K562 (cell line): ENCODE measurements around the gene MPC2. TPM values are rescaled to one million over a fixed set of nuclear protein-coding genes. Genes with fewer than 3 reads are reported as not detected.

ENCODE experiments used
- ATAC-seq: fragments of 200-7000 bp; cut with Tn5 transposase; 3 replicates; pipeline ENCODE4 v1.9.1; 2020; ENCODE audit warnings: moderate library complexity
- BruUV-seq: library from RNA; stranded (reverse); fragments of 400-500 nt; replicated peaks from 2 replicates; lab custom pipeline; 2021; lab: Mats Ljungman, UMichigan
- CTCF ChIA-PET: fragments of 300-600 bp; formaldehyde crosslinking; extraction: SDS; loops from one replicate; lab custom pipeline; 2021; ENCODE audit warnings: low intra/inter-chr PET ratio; lab: Yijun Ruan, JAX
- POLR2A ChIA-PET: fragments of 300-600, 350-650 bp; sonication (Branson Sonifier 250); formaldehyde crosslinking; extraction: SDS; loops from one replicate; lab custom pipeline; 2021; ENCODE audit warnings: antibody characterized with exemption, inconsistent platforms; lab: Yijun Ruan, JAX
- DNase-seq, 4 experiments: peaks; one replicate each; pipeline versions ENCODE4 v3.0.0 to v3.0.0-alpha.2; 2011 to 2018; ENCODE audit warnings: low spot score in 3 of 4, mixed read lengths in 3 of 4; ENCODE audit errors: extremely low read depth in 1 of 4
- FAIRE-seq: peaks from 2 replicates; lab custom pipeline; 2011; peaks lifted over from hg19 to GRCh38; lab: Jason Lieb, UNC
- H2AFZ ChIP-seq: 2 replicates; pipeline ENCODE4 v1.6.0; 2011; ENCODE audit warnings: low read depth, low read length, control low read depth, inconsistent platforms
- H3K27ac ChIP-seq: fragments of 200-600 bp; 3 replicates; pipeline ENCODE4 v1.8.0; 2011; ENCODE audit warnings: low read depth, mild to moderate bottlenecking, control low read depth, inconsistent platforms, low read length, moderate library complexity, mixed read lengths; ENCODE audit errors: extremely low read depth
- H3K27me3 ChIP-seq, 2 experiments: fragments of 300-600 bp in 1 of 2; 2 replicates in 1 of 2; 3 replicates in 1 of 2; pipeline versions ENCODE4 v1.6.0 to v1.8.0; 2011; ENCODE audit warnings: inconsistent platforms in 2 of 2, low read length in 2 of 2, mild to moderate bottlenecking in 1 of 2, mixed read lengths in 1 of 2, moderate library complexity in 1 of 2; ENCODE audit not compliant: control insufficient read depth in 2 of 2, insufficient read depth in 2 of 2
- H3K36me3 ChIP-seq: fragments of 300-600 bp; 3 replicates; pipeline ENCODE4 v1.8.0; 2011; ENCODE audit warnings: mild to moderate bottlenecking, low read length, inconsistent platforms; ENCODE audit not compliant: control insufficient read depth, insufficient read depth
- H3K4me1 ChIP-seq, 2 experiments: fragments of 200-600 bp in 1 of 2; replicated peaks in 1 of 2; 2 replicates in 1 of 2; 3 replicates in 1 of 2; pipeline versions ENCODE4 v1.5.1 to v1.8.0; 2011; ENCODE audit warnings: inconsistent platforms in 2 of 2, low read length in 2 of 2, mild to moderate bottlenecking in 1 of 2, mixed read lengths in 1 of 2, moderate library complexity in 1 of 2; ENCODE audit not compliant: control insufficient read depth in 2 of 2, insufficient read depth in 2 of 2
- H3K4me2 ChIP-seq: 2 replicates; pipeline ENCODE4 v1.6.1; 2011; ENCODE audit warnings: low read length, control low read depth, inconsistent platforms, mixed read lengths; ENCODE audit not compliant: insufficient read depth
- H3K4me3 ChIP-seq: fragments of 200-600 bp; sonication (generic), shearing (Covaris generic); 2 replicates; pipeline ENCODE4 v1.5.1; 2016; ENCODE audit warnings: control low read depth, inconsistent platforms
- H3K79me2 ChIP-seq: fragments of 200-600 bp; 3 replicates; pipeline ENCODE4 v1.8.0; 2011; ENCODE audit warnings: low read length, inconsistent platforms; ENCODE audit not compliant: control insufficient read depth, insufficient read depth
- H3K9ac ChIP-seq, 2 experiments: 2 replicates each; pipeline versions ENCODE4 v1.6.0 to v1.6.1; 2011; ENCODE audit warnings: low read depth in 2 of 2, low read length in 2 of 2, control low read depth in 1 of 2, inconsistent platforms in 1 of 2, mild to moderate bottlenecking in 1 of 2, mixed read lengths in 1 of 2; ENCODE audit not compliant: insufficient read depth in 1 of 2
- H3K9me1 ChIP-seq: one replicate; pipeline ENCODE4 v1.6.0; 2011; ENCODE audit warnings: inconsistent platforms, mild to moderate bottlenecking, low read length, moderate library complexity; ENCODE audit not compliant: control insufficient read depth, insufficient read depth
- H3K9me3 ChIP-seq: replicated peaks from 2 replicates; pipeline ENCODE4 v1.5.1; 2011; ENCODE audit warnings: low read depth, low read length, inconsistent platforms; ENCODE audit not compliant: control insufficient read depth, insufficient read depth
- H4K20me1 ChIP-seq: replicated peaks from 2 replicates; pipeline ENCODE4 v1.6.1; 2011; ENCODE audit warnings: low read length, inconsistent platforms, mixed read lengths; ENCODE audit not compliant: control insufficient read depth, insufficient read depth
- BRF1 ChIP-seq: IDR thresholded peaks from 3 replicates; pipeline ENCODE4 v1.6.1; 2011; ENCODE audit warnings: borderline replicate concordance, mild to moderate bottlenecking; ENCODE audit not compliant: insufficient read length; ENCODE audit errors: extremely low read depth
- ZNF785 ChIP-seq: fragments of 250-450 bp; sonication (Bioruptor Pico); IDR thresholded peaks from 2 replicates; pipeline ENCODE4 v1.4.0; 2020; ENCODE audit warnings: mild to moderate bottlenecking
- WGBS: fragments of 100-300 bp; shearing (Covaris generic); methylation state at CpG from one replicate; pipeline ENCODE4 v1.1.6; 2016; ENCODE audit warnings: low coverage, mixed read lengths; ENCODE audit not compliant: insufficient coverage; ENCODE audit errors: missing lambda C conversion rate; 5-methylcytosine and 5-hydroxymethylcytosine counted together
- in situ Hi-C: fragments of 300-500 bp; cut with MboI; formaldehyde crosslinking; loops from 4 replicates; pipeline ENCODE4 v1.15.0; 2018; ENCODE audit warnings: inconsistent platforms, mixed read lengths
- intact Hi-C: fragments of 100-400 bp; cut with micrococcal nuclease; formaldehyde crosslinking; loops from 2 replicates; pipeline ENCODE4 v1.14.2; 2022
- polyA plus RNA-seq, 8 experiments: library from polyadenylated mRNA; depleted of rRNA in 4 of 8; stranded (reverse) in 5 of 8; unstranded in 3 of 8; fragments of >200 nt; fragmentation: Nextera tagmentation in 2 of 8; fragmentation: Illumina TruSeq in 1 of 8; extraction: Ambion mirVana in 2 of 8; extraction: Trizol in 1 of 8; gene quantifications; 2 replicates each; pipeline versions ENCODE4 v1.2.1 to v1.2.3, GENCODE V29; 2011 to 2014; ENCODE audit warnings: inconsistent platforms in 1 of 8, missing spikeins in 1 of 8
- total RNA-seq, 7 experiments: library from RNA; depleted of rRNA in 6 of 7; stranded (reverse); fragments of >200 nt in 6 of 7; fragmentation: Illumina TruSeq in 2 of 7; extraction: Trizol in 2 of 7; gene quantifications; 2 replicates each; pipeline versions ENCODE4 v1.2.1 to v1.2.3, GENCODE V29; 2011 to 2021; ENCODE audit warnings: low replicate concordance in 1 of 7
- TF ChIP-seq, protein P1 (sequence below): sonication (generic); formaldehyde crosslinking; IDR thresholded peaks from 2 replicates; pipeline ENCODE4 v1.8.0; 2023; ENCODE audit warnings: mild to moderate bottlenecking, missing genetic modification reagents

MPC2 gene
- total and polyA plus RNA-seq, 9 of the 15 experiments (the other 6 are each of a cell fraction or from before 2014, with no cell fraction given), result 70.7 to 179 (median 144) TPM

DNA sequence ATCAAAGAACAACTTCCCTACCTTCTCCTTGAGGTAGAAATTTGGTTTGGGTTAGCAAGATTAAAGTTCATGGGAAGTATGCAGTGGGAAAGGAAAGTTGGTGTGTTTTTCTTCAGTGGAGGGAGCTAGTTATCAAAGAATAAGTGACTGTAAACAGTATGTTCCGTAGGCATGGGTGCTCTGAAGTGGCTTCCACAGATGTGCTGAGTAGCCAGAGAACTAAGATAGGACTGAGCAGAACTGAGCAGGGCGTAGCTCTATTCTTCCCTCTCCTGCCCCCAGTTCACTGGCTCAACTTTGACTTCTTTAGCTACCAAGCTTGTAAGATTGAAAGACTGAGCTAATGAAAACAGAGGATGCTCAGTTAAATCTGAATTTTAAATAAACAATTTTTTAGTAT lies 26.3 kb downstream of the MPC2 start:
- Histone ChIP-seq H3K36me3 (peaks cover 6% of the 10 kb centered on the region; the same call in 1 of the 3 replicates), H3K4me2 (no peak overlapping the region), H3K79me2 (peaks cover 6% of the 10 kb centered on the region; the same call in 1 of the 3 replicates), H3K9me1 (no peaks in the 10 kb centered on the region), H3K9me3 (peaks cover 19% of the 10 kb centered on the region), H3K27ac (no peak overlapping the region), H3K27me3 (no peaks in the 10 kb centered on the region), H2AFZ (no peak overlapping the region), H3K4me1 (peaks cover 4 to 11% of the 10 kb centered on the region in 2 experiments; a peak in 3 of 5 replicates), H4K20me1 (no peaks in the 10 kb centered on the region), H3K4me3 (no peak overlapping the region), H3K9ac (no peak overlapping the region)
- TF ChIP-seq BRF1 (no peak), ZNF785 (CRISPR knock-in tag) (no peak)
- TF ChIP-seq, protein P1, sequence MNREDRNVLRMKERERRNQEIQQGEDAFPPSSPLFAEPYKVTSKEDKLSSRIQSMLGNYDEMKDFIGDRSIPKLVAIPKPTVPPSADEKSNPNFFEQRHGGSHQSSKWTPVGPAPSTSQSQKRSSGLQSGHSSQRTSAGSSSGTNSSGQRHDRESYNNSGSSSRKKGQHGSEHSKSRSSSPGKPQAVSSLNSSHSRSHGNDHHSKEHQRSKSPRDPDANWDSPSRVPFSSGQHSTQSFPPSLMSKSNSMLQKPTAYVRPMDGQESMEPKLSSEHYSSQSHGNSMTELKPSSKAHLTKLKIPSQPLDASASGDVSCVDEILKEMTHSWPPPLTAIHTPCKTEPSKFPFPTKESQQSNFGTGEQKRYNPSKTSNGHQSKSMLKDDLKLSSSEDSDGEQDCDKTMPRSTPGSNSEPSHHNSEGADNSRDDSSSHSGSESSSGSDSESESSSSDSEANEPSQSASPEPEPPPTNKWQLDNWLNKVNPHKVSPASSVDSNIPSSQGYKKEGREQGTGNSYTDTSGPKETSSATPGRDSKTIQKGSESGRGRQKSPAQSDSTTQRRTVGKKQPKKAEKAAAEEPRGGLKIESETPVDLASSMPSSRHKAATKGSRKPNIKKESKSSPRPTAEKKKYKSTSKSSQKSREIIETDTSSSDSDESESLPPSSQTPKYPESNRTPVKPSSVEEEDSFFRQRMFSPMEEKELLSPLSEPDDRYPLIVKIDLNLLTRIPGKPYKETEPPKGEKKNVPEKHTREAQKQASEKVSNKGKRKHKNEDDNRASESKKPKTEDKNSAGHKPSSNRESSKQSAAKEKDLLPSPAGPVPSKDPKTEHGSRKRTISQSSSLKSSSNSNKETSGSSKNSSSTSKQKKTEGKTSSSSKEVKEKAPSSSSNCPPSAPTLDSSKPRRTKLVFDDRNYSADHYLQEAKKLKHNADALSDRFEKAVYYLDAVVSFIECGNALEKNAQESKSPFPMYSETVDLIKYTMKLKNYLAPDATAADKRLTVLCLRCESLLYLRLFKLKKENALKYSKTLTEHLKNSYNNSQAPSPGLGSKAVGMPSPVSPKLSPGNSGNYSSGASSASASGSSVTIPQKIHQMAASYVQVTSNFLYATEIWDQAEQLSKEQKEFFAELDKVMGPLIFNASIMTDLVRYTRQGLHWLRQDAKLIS (CRISPR knock-in tag), result no peak
- BruUV-seq, result no TSS peak
- ATAC-seq (no peak), DNase-seq (no peak), FAIRE-seq (no peak)
- 87% methylated on average over 2 of the region's 2 CpGs for WGBS
- in situ Hi-C loops (no loop called here), intact Hi-C loops (no loop called here)
- ChIA-PET POLR2A (interaction anchor here (1.0 to 1.6 kb wide), 5 partner anchors 11 to 195 kb away, joined by 3 to 5 read pairs (median 4); no protein-coding TSS in a partner anchor), CTCF (no interaction called here)
